Activated B cell treated with CpG ODN at 0.5 μM for 24 hours (primary cell): ENCODE results near the gene HTR1A. TPM values are rescaled to one million over a fixed set of nuclear protein-coding genes. Genes with fewer than 3 reads are reported as not detected.

Source experiments
- ATAC-seq: fragments of 200-7000 bp; cut with Tn5 transposase; one replicate; pipeline ENCODE4 v1.10.0; 2021; ENCODE audit warnings: low read depth, mild to moderate bottlenecking, moderate library complexity
- CTCF ChIA-PET: fragments of 350-600 bp; sonication (Branson Sonifier 250); formaldehyde crosslinking; loops from one replicate; lab custom pipeline; 2021; ENCODE audit warnings: antibody characterized with exemption; lab: Charles Lee
- POLR2A ChIA-PET: fragments of 350-600 bp; sonication (Branson Sonifier 250); formaldehyde crosslinking; loops from one replicate; lab custom pipeline; 2021; ENCODE audit warnings: antibody characterized with exemption; lab: Charles Lee
- DNase-seq: peaks from one replicate; pipeline ENCODE4 v3.0.0; 2022
- H3K27ac Mint-ChIP-seq: one replicate; pipeline ENCODE4 v1.8.0; 2020; ENCODE audit warnings: mixed read lengths
- H3K27me3 Mint-ChIP-seq: one replicate; pipeline ENCODE4 v1.8.0; 2021; ENCODE audit warnings: mixed read lengths
- H3K36me3 Mint-ChIP-seq: one replicate; pipeline ENCODE4 v1.8.0; 2021; ENCODE audit warnings: low read depth, mixed read lengths
- H3K4me1 Mint-ChIP-seq: one replicate; pipeline ENCODE4 v1.8.0; 2021; ENCODE audit warnings: mixed read lengths
- H3K4me3 Mint-ChIP-seq: one replicate; pipeline ENCODE4 v1.8.0; 2020; ENCODE audit warnings: mild to moderate bottlenecking, mixed read lengths
- H3K9me3 Mint-ChIP-seq: one replicate; pipeline ENCODE4 v1.8.0; 2020; ENCODE audit warnings: mixed read lengths
- intact Hi-C: fragments of 100-400 bp; cut with micrococcal nuclease; formaldehyde crosslinking; loops from one replicate; pipeline ENCODE4 v1.15.1; 2024
- total RNA-seq: library from RNA; stranded (reverse); gene quantifications from 2 replicates; pipeline ENCODE4 v1.2.3, GENCODE V29; 2022
- TF ChIP-seq, protein P1 (sequence below): fragments of 200-600 bp; IDR thresholded peaks from one replicate; pipeline ENCODE4 v1.8.0; 2022; ENCODE audit warnings: antibody characterized with exemption, mild to moderate bottlenecking

Gene HTR1A
- total RNA-seq, 1 donor from 2014 or later: not detected

DNA sequence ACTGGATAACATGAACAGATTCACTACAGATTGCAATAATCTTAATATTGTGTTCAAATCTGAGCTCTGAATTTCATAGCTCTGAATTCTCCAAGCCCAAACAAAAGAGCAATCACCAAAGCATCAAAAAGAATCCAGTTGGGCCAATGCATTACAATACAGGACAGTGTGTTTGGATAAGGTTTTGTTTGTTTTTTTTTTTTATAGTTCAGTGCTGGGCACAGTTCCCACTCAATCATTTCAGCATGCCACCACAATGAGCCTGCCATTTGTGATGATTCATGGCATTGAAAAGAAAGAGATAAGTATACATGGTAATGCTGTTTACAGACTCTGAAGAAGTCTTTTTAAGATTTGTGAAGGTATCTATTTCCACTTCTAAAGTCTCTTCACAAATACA lies 1.7 kb upstream of the HTR1A start:
- CTCF ChIA-PET: no interaction called here
- H3K9me3 Mint-ChIP-seq: peaks cover 5% of the 10 kb centered on the region

DNA sequence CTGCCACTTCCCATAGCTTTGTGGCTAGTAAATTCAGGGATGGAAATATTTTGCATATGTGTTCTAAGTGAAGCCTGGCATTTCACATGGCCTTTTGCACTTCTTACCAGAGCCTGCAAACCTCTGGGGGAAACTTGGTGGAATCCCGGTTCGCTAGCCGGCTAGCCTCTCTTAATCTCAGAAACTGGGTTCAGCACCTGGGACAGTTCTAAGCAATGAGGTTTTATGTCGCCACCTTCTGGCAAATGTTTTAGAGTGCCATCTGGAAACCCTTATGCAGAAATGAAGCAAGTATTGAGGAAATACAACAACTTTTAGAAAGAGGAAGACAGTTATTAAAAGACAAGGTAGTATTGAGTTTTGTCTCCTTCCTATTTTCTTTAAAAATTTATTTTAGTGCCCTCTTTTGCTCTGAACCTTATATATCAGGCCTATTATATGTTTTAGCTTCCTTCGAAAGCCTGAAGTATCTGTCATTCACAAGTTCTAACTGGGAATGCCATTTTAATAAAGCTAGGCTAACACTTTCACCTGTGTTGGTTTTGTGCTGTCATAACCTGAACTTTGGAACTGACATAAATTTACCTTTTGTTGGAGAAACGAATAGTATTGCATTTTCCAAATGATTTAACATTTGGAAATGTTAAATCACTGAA lies 963 bp upstream of the HTR1A start:
- peaks cover 26% of the 10 kb centered on the region for H3K27me3 Mint-ChIP-seq
- CTCF ChIA-PET: no interaction called here
- no peak for DNase-seq
- POLR2A ChIA-PET: no interaction called here
- intact Hi-C loops: loop anchor here (5.0 kb wide), 1 partner anchor 1501 kb away; no protein-coding TSS in a partner anchor
- no peaks in the 10 kb centered on the region for H3K36me3 Mint-ChIP-seq
- H3K27ac Mint-ChIP-seq: no peak overlapping the region
- TF ChIP-seq, protein P1, sequence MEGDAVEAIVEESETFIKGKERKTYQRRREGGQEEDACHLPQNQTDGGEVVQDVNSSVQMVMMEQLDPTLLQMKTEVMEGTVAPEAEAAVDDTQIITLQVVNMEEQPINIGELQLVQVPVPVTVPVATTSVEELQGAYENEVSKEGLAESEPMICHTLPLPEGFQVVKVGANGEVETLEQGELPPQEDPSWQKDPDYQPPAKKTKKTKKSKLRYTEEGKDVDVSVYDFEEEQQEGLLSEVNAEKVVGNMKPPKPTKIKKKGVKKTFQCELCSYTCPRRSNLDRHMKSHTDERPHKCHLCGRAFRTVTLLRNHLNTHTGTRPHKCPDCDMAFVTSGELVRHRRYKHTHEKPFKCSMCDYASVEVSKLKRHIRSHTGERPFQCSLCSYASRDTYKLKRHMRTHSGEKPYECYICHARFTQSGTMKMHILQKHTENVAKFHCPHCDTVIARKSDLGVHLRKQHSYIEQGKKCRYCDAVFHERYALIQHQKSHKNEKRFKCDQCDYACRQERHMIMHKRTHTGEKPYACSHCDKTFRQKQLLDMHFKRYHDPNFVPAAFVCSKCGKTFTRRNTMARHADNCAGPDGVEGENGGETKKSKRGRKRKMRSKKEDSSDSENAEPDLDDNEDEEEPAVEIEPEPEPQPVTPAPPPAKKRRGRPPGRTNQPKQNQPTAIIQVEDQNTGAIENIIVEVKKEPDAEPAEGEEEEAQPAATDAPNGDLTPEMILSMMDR: no peak
- H3K4me3 Mint-ChIP-seq: no peak overlapping the region
- H3K9me3 Mint-ChIP-seq: peaks cover 5% of the 10 kb centered on the region
- H3K4me1 Mint-ChIP-seq: no peaks in the 10 kb centered on the region
- ATAC-seq: no peak

More for the DNA sequence above, 1.7 kb upstream of the HTR1A start:
- Mint-ChIP-seq H3K4me3 (no peak overlapping the region), H3K27ac (no peak overlapping the region), H3K36me3 (no peaks in the 10 kb centered on the region), H3K4me1 (no peaks in the 10 kb centered on the region), H3K27me3 (peaks cover 24% of the 10 kb centered on the region)
- TF ChIP-seq, protein P1: no peak
- ATAC-seq: no peak
- POLR2A ChIA-PET: no interaction called here
- intact Hi-C loops: loop anchor here (5.0 kb wide), 1 partner anchor 1502 kb away; no protein-coding TSS in a partner anchor
- no peak for DNase-seq

DNA sequence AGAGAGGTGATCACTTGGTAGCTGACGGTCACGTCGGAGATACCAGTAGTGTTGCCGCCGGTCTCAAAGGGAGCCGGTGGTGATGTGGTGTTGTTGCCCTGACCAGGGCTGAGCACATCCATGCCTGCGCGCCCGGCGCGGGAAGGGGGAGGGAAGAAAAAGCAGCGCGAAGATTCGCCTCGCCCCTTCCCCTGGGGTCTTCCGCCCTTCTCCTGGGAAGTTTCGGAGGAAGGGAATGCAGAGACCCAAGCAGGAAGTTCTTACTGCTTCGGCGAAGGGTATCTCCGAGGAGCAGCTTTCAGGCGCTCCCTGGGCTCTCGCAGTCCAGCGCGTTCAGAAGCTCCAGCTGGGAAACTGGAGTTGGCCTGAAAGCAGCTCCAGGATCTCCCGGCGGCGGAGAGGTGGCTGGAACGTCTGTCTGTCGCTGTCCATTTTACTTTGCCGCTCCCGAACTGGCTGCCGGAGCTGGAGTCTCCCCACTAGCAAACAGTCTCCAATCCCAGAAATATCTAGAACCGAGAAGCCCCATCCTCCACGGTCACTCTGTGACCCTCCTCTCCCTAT lies 565 bp downstream of the HTR1A start:
- POLR2A ChIA-PET: no interaction called here
- intact Hi-C loops: loop anchor here (5.0 kb wide), 1 partner anchor 1499 kb away; no protein-coding TSS in a partner anchor

DNA sequence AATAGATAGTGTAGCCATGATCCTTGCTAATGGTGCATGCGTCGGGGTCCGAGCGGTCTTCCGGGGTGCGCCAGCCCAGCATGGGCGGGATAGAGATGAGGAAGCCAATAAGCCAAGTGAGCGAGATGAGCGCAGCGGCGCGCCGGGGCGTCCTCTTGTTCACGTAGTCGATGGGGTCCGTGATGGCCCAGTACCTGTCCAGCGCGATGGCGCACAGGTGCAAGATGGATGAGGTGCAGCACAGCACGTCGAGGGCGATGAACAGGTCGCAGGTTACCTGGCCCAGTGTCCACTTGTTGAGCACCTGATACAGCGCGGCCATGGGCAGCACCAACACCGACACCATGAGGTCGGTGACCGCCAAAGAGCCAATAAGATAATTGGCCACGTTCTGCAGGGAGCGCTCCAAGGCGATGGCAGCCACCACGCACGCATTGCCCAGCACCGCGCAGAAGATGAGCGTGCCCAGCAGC lies 1.1 kb downstream of the HTR1A start:
- Mint-ChIP-seq H3K27ac (no peak overlapping the region), H3K9me3 (peaks cover 5% of the 10 kb centered on the region), H3K4me3 (no peak overlapping the region), H3K36me3 (no peaks in the 10 kb centered on the region), H3K4me1 (no peaks in the 10 kb centered on the region), H3K27me3 (peaks cover 26% of the 10 kb centered on the region)
- intact Hi-C loops: loop anchor here (5.0 kb wide), 1 partner anchor 1499 kb away; no protein-coding TSS in a partner anchor
- DNase-seq (no peak), ATAC-seq (no peak)
- TF ChIP-seq, protein P1: no peak
- ChIA-PET CTCF (no interaction called here), POLR2A (no interaction called here)

More for the DNA sequence above, 565 bp downstream of the HTR1A start:
- Mint-ChIP-seq H3K36me3 (no peaks in the 10 kb centered on the region), H3K27me3 (peaks cover 26% of the 10 kb centered on the region), H3K4me1 (no peaks in the 10 kb centered on the region), H3K27ac (no peak overlapping the region), H3K4me3 (no peak overlapping the region), H3K9me3 (peaks cover 5% of the 10 kb centered on the region)
- CTCF ChIA-PET: no interaction called here
- DNase-seq (no peak), ATAC-seq (no peak)
- TF ChIP-seq, protein P1: no peak

DNA sequence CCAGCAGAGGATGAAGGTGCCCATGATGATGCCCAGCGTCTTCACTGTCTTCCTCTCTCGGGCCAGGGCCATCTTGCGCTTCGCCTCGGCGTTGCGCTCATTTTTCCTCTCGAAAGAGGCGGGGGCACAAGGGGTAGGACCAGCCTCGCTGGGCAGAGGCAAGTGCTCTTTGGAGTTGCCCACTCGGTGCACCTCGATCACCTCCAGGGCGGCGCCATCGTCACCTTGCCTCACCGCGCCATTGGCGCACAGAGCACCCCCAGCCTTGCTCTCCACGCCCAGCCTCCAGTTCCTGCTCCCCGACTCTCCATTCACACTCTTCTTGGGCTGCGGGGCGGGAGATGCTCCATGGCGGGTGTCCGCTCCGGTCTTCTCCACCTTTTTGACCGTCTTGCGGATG lies 1.6 kb downstream of the HTR1A start:
- no peak for ATAC-seq
- Mint-ChIP-seq H3K27me3 (peaks cover 26% of the 10 kb centered on the region), H3K4me3 (no peak overlapping the region), H3K36me3 (no peaks in the 10 kb centered on the region), H3K4me1 (no peaks in the 10 kb centered on the region), H3K9me3 (peaks cover 5% of the 10 kb centered on the region), H3K27ac (no peak overlapping the region)
- DNase-seq: no peak
- POLR2A ChIA-PET: no interaction called here
- TF ChIP-seq, protein P1: no peak
- CTCF ChIA-PET: no interaction called here
- intact Hi-C loops: loop anchor here (5.0 kb wide), 1 partner anchor 1498 kb away; no protein-coding TSS in a partner anchor
